Middle frontal gyrus (tissue), 1 donor: ENCODE data around the gene TMEM220.
"Not testable (repeated sequence)": the region's sequence is repeated elsewhere in the genome, so short reads cannot be mapped to it uniquely, and the experiment has no call there.

Experiments
- DNase-seq: peaks from one replicate; pipeline ENCODE4 v3.0.0-alpha.2; 2015; ENCODE audit warnings: low spot score; ENCODE audit errors: extremely low spot score

TMEM220 gene

DNA sequence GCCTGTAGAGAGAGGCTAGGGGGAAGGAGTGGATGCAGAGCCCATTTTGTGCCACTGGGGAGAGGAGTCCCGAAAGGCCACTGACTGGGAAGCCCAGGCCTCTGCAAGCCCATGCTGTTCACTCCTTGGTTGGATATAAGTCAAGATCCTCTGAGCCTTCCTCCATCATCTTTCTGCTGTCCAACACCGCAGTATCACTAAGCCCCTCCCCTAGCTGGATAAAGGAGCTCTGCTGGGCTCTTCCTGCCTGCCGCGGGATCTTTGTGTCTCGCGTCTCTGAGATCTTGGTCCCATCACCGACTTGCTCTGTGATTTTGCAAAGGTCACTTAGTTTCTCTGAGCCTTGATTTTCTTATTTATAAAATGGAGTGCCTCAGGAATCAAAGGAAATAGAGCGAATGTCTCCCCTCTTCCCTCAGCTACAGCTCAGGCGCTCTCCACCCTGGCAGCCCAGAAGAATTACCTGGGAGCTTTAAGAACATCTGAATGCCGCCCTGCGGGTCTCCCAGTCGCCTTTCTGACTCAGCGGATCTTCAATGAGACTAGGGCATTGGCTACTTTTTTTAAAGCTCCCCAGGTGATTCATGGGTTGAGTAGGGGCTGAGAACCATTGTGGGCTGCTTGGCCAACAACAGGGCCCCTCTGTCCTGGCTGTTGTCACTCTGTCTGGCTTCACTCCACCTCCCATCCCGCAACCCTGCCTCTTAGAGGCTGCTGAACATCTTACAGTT is 25.2 kb upstream of the TMEM220 start:
- DNase-seq = no peak

DNA sequence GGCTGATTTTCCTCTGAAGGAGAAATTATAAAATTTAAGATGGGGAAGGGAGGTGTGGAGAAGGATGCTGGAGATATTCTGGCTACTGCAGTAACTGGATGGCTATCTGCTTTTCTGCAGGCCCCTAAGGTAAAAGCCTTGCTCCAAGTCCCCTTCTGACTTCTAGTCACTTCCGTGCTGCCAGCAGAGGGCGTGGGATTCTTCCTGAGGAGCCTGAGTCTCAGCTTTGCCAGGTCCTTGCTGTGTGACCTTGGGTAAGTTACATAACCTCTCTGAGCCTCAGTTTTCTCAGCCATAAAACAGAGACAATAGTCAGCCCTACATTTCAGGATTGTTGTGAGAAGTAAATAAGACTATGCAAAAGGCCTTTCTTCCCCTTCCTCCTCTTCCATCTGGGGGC is 24.3 kb upstream of the TMEM220 start:
- DNase-seq = no peak

- DNase-seq = no peak
Measured at GRCh38 chr17:10752696-10753095, 22.9 kb upstream of the TMEM220 start.

- no peak for DNase-seq
Measured at GRCh38 chr17:10751563-10751962, 21.7 kb upstream of the TMEM220 start.

- no peak for DNase-seq
Measured at GRCh38 chr17:10750210-10750609, 20.4 kb upstream of the TMEM220 start.

- no peak for DNase-seq
Measured at GRCh38 chr17:10748531-10749181, 18.8 kb upstream of the TMEM220 start.

DNA sequence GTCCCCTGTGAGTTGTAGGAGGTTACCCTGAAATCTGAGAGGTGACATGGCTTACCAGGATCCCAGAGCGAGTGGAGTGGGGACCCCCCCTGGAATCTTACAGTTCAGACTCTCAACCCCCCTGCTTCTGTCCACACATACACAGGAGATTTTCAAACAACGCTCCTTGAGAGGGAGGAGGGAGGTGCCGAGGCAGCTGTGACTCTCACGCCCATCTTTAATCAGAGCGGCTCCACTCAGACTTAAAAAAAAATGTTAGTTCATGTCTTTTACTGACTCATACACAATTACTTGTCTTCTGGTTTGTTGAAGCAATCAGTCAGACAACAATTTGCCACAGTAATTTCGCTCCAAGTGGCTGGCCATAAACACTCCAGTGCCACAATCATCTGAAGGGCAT is 15.4 kb upstream of the TMEM220 start:
- no peak for DNase-seq

DNA sequence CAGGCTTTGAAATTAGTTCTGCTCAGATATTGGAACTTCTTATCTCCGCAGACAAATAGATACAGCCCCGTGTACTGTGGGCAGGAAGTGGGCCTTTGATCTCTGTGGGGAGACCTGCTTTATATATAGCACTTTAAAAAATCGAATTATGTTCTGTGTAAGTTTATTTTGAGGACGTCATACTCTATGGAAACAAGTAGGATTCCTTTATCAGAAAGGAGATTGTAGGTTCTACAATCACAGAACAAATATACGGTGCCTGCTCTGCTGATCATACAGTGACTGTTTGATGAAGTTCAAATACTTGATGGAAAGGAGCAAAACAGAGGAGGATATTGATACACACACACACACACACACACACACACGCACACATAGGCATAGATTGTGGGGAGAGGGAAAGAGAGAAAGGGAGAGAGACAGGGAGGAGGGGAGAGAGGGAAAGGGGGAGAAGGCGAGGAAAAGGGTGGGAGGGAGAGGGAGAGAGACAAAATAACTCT is 14.7 kb upstream of the TMEM220 start:
- no peak for DNase-seq

GRCh38 chr17:10743316-10744009 is 13.6 kb upstream of the TMEM220 start:
- DNase-seq = no peak

DNA sequence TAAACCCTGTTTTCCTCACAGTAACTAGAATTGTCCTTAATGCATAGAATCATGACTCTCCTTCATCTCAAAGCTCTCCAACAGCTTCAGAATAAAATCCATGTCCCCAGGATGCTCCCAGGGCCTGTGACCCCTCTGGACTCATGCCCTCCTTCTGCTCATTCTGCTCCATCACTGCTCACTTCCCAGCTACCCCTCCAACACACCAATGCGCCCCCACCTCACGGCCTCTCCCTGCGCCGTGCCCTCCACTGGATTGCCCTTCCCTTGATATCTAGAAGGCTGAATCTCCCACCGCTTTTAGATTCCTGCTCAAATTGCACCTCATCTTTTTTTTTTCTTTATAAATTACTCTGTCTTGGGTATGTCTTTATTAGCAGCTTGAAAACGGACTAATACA is 12.6 kb upstream of the TMEM220 start:
- DNase-seq = no peak

GRCh38 chr17:10741416-10742135 is 11.8 kb upstream of the TMEM220 start:
- no peak for DNase-seq

DNA sequence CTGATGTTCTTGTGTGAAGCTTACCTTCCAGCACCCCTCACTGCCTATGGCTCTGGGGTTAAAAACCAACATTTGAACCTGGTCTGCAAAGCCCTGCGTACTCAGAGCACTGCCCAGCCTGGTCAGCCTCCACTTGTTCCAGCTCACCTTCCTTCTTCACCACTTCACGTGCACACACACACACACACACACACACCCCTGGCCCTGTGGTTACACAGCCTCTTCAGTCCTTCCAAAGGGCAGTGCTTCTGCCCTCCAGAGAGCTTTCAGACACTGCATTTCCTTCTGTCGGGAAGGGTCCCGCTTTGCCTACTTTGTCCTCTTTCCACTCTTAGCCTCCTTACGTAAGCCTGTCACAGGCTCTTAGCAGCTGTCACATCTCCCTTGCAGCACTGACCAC is 9.6 kb upstream of the TMEM220 start:
- DNase-seq = no peak

GRCh38 chr17:10738521-10739258 is 8.9 kb upstream of the TMEM220 start:
- DNase-seq = no peak

GRCh38 chr17:10737736-10738135 is 7.9 kb upstream of the TMEM220 start:
- no peak for DNase-seq

DNA sequence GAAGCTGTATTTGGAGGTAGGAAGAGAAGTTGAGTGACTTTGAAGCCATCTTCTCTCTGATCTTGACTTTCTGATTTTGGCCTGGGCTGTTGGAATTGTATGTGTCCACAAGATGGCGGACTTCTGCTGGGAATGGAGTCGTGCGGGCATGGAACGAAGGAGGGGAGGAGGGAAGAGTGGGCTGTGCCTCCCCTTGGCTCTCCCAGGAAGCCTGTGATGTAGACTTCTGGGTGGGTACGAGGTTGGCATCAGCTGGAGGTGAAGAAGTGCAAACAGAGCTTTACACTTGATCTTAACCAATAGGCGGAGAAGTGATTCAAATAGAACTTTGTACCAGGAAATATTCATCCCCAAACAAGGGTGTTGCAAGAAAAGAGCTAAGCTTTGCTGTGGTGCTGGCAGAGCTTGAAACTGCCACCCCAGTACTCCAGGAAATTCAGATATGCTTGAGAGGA is 7.4 kb upstream of the TMEM220 start:
- no peak for DNase-seq

GRCh38 chr17:10735821-10736220 is 6.0 kb upstream of the TMEM220 start:
- no peak for DNase-seq

DNA sequence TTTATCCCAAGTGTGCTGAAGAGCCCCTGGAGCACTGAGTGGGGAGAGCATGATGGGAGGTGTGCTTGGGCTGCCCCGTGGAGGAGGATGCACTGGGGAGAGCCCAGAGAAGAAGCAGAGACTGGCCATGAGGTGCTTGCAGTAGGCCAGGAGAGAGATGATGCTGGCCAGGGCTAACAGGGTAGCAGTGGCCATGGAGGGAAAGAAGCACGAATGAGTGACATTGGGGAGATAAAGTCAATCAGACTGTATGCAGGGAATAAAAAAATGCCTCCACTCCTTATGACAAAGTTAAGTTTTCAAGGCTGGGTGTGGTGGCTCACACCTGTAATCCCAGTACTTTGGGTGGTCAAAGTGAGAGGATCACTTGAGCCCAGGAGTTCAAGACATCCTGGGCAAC is 5.4 kb upstream of the TMEM220 start:
- DNase-seq = no peak

GRCh38 chr17:10733666-10734065 is 3.8 kb upstream of the TMEM220 start:
- DNase-seq = no peak

- DNase-seq = not testable (repeated sequence)
Measured at GRCh38 chr17:10732121-10732520, 2.3 kb upstream of the TMEM220 start.

GRCh38 chr17:10731408-10731879 is 1.6 kb upstream of the TMEM220 start:
- DNase-seq = no peak

GRCh38 chr17:10730247-10730646 is 424 bp upstream of the TMEM220 start:
- not testable (repeated sequence) for DNase-seq
